Spleen (tissue), 11 donors: ENCODE data around the gene CTBP1. TPM values are rescaled to one million over a fixed set of nuclear protein-coding genes. Genes with fewer than 3 reads are reported as not detected.
A peak's percentile ranks its signal among the peaks of the same experiment; 100 is the strongest.

Experiments used
- DNase-seq: peaks from one replicate; pipeline ENCODE4 v3.0.0-alpha.2; 2020
- H3K27ac ChIP-seq, 8 donors: fragments of 200-600 bp; sonication (generic) in 7 of 8; 1 replicate in 4 of 8; 2 replicates in 4 of 8; pipeline versions ENCODE4 v1.5.0 to v1.8.0; 2016 to 2021; ENCODE audit warnings: inconsistent platforms in 4 of 8, mild to moderate bottlenecking in 4 of 8, moderate library complexity in 1 of 8
- H3K27me3 ChIP-seq, 7 donors: fragments of 200-600 bp; sonication (generic) in 6 of 7; replicated peaks in 1 of 7; 1 replicate in 4 of 7; 2 replicates in 3 of 7; pipeline versions ENCODE4 v1.5.0 to v1.8.0; 2016 to 2021; ENCODE audit warnings: inconsistent platforms in 3 of 7, mild to moderate bottlenecking in 1 of 7
- H3K36me3 ChIP-seq, 6 donors: fragments of 200-600 bp; sonication (generic) in 5 of 6; 1 replicate in 4 of 6; 2 replicates in 2 of 6; pipeline versions ENCODE4 v1.5.0 to v1.8.0; 2016 to 2021; ENCODE audit warnings: inconsistent platforms in 2 of 6
- H3K4me1 ChIP-seq, 6 donors: fragments of 200-600 bp; sonication (generic) in 5 of 6; 1 replicate in 3 of 6; 2 replicates in 3 of 6; pipeline versions ENCODE4 v1.5.0 to v1.8.0; 2016 to 2021; ENCODE audit warnings: inconsistent platforms in 3 of 6
- H3K4me3 ChIP-seq, 8 donors: fragments of 200-600 bp; sonication (generic) in 7 of 8; 1 replicate in 4 of 8; 2 replicates in 4 of 8; pipeline versions ENCODE4 v1.5.0 to v1.8.0; 2016 to 2021; ENCODE audit warnings: inconsistent platforms in 4 of 8, mild to moderate bottlenecking in 4 of 8, moderate library complexity in 2 of 8
- H3K9me3 ChIP-seq, 8 donors: fragments of 200-600 bp; sonication (generic) in 7 of 8; 1 replicate in 4 of 8; 2 replicates in 4 of 8; pipeline versions ENCODE4 v1.5.0 to v1.8.0; 2016 to 2021; ENCODE audit warnings: inconsistent platforms in 4 of 8
- CTCF ChIP-seq, 11 experiments: fragments of 200-600 bp in 7 of 11; fragments of 450-650 bp in 4 of 11; sonication (generic) in 4 of 11; IDR thresholded peaks in 8 of 11; conservative IDR thresholded peaks in 3 of 11; 1 replicate in 7 of 11; 2 replicates in 4 of 11; pipeline versions ENCODE4 v1.4.0 to v1.8.0; 2016 to 2021; ENCODE audit warnings: antibody characterized with exemption in 11 of 11, inconsistent platforms in 4 of 11, mild to moderate bottlenecking in 1 of 11
- POLR2A ChIP-seq, 3 donors: fragments of 450-650 bp; IDR thresholded peaks; one replicate each; pipeline ENCODE4 v1.5.1; 2017; ENCODE audit warnings: antibody characterized with exemption in 3 of 3, mild to moderate bottlenecking in 1 of 3
- POLR2AphosphoS5 ChIP-seq, 3 donors: sonication (generic); formaldehyde crosslinking; IDR thresholded peaks; one replicate each; pipeline ENCODE4 v1.5.1; 2017; ENCODE audit warnings: antibody characterized with exemption in 3 of 3
- WGBS, 5 donors: extraction: QIAGEN DNeasy Blood & Tissue Kit in 3 of 5; methylation state at CpG; one replicate each; pipeline versions ENCODE4 v1.1.5 to v1.1.7; 2013 to 2018; 5-methylcytosine and 5-hydroxymethylcytosine counted together
- intact Hi-C: fragments of 100-400 bp; cut with DNase I; formaldehyde crosslinking; loops from one replicate; pipeline ENCODE4 v1.15.0; 2023; ENCODE audit warnings: low total_unique reads
- polyA plus RNA-seq, 3 donors: library from polyadenylated mRNA; stranded (reverse); fragments of 200-250 nt; gene quantifications; one replicate each; pipeline ENCODE4 v1.2.1, GENCODE V29; 2013
- total RNA-seq, 7 donors: library from RNA; depleted of rRNA in 3 of 7; stranded (reverse); fragments of >200 nt in 3 of 7; fragmentation: NEBNext Ultra II Directional in 4 of 7; extraction: Animal tissue kit (Norgen Biotek cat#: 25700) in 4 of 7; gene quantifications; one replicate each; pipeline versions ENCODE4 v1.1.0 to v1.2.1, GENCODE V29; 2016 to 2021
- donor health status: healthy with polysubstance abuse.
- donor health status: DM: no; HTN: no; CAD: no; lungs with moderate emphysema.
- donor health status: DM: no; HTN: no; CAD: no.
- donor health status: Bipolar disorder and iron deficiency.
- donor health status: healthy.
- donor health status: DM: no; HTN: no; CAD: no.
- donor health status: DM: yes; HTN: yes; CAD: no.

Gene CTBP1
- total and polyA plus RNA-seq, 10 donors: 101 to 226 (median 187) TPM

DNA sequence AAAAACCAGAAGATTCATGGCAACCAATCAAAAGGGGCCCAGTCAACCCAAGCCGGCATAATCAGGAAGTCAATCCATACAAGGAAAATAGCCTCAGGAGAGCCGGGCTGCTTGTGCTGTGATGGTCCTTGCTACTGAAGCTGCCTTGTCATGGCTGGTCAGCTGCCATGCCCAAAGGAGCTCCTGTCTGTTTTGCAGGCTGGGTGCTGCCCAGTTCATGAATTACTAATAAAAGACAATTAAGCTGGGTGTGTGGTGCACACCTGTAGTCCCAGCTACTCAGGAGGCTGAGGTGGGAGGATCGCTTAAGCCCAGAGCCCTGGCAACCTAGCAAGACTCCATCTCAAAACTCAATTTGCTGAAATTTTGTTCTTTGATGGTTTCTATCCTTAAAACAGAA is 16.0 kb upstream of the CTBP1 start:
- peaks cover 0 to 7% (median 0%) of the 10 kb centered on the region in 6 donors for H3K36me3 ChIP-seq
- 93 to 99% (median 97%) methylated on average over 3 of the region's 3 CpGs for WGBS, 5 donors
- peaks cover 0 to 24% (median 6%) of the 10 kb centered on the region in 6 donors for H3K4me1 ChIP-seq
- H3K27me3 ChIP-seq: no peaks in the 10 kb centered on the region
- TF ChIP-seq CTCF (IDR thresholded peaks at IDR 0.05 in 8 of 11, conservative IDR thresholded peaks at IDR 0.05 in 3 of 11) (no peak), POLR2AphosphoS5 (IDR thresholded peaks at IDR 0.05) (no peak), POLR2A (IDR thresholded peaks at IDR 0.05) (no peak)
- no peak overlapping the region for H3K4me3 ChIP-seq
- H3K9me3 ChIP-seq: peaks cover 0 to 17% (median 11%) of the 10 kb centered on the region in 8 donors
- H3K27ac ChIP-seq: no peak overlapping the region
- intact Hi-C loops: loop anchor here (10.0 kb wide), 1 partner anchor 130 kb away; no protein-coding TSS in a partner anchor
- DNase-seq: no peak

- peak overlapping the region in 3 of 8 donors; percentile 46 to 73 (median 54) for H3K27ac ChIP-seq
These were observed 12.4 kb upstream of the CTBP1 start for GRCh38 chr4:1261107-1261928.

GRCh38 chr4:1260418-1261106 is 11.6 kb upstream of the CTBP1 start:
- peak; percentile 61 for DNase-seq
- Histone ChIP-seq H3K27ac (peak overlapping the region in 5 of 8 donors; percentile 46 to 73 (median 52)), H3K9me3 (peaks cover 0 to 10% (median under 1%) of the 10 kb centered on the region in 8 donors), H3K27me3 (no peaks in the 10 kb centered on the region), H3K4me1 (peaks cover 0 to 5% (median 0%) of the 10 kb centered on the region in 6 donors), H3K4me3 (no peak overlapping the region), H3K36me3 (peaks cover 0 to 7% (median 0%) of the 10 kb centered on the region in 6 donors)
- WGBS, 5 donors: 88 to 94% (median 91%) methylated on average over 22 to 24 of the region's 24 CpGs
- TF ChIP-seq POLR2AphosphoS5 (IDR thresholded peaks at IDR 0.05): no peak
- no peak for TF ChIP-seq POLR2A (IDR thresholded peaks at IDR 0.05)
- TF ChIP-seq CTCF (IDR thresholded peaks at IDR 0.05 in 8 of 11, conservative IDR thresholded peaks at IDR 0.05 in 3 of 11): no peak
- intact Hi-C loops: loop anchor here (10.0 kb wide), 1 partner anchor 126 kb away; no protein-coding TSS in a partner anchor

More at GRCh38 chr4:1261107-1261928, 12.4 kb upstream of the CTBP1 start:
- Histone ChIP-seq H3K36me3 (peaks cover 0 to 7% (median 0%) of the 10 kb centered on the region in 6 donors), H3K4me3 (no peak overlapping the region), H3K4me1 (peaks cover 0 to 5% (median 0%) of the 10 kb centered on the region in 6 donors), H3K27me3 (no peaks in the 10 kb centered on the region), H3K9me3 (peaks cover 0 to 10% (median 0%) of the 10 kb centered on the region in 8 donors)
- intact Hi-C loops: loop anchor here (10.0 kb wide), 1 partner anchor 127 kb away; no protein-coding TSS in a partner anchor
- peak; percentile 71 for DNase-seq
- TF ChIP-seq POLR2A (IDR thresholded peaks at IDR 0.05) (no peak), CTCF (IDR thresholded peaks at IDR 0.05 in 8 of 11, conservative IDR thresholded peaks at IDR 0.05 in 3 of 11) (no peak), POLR2AphosphoS5 (IDR thresholded peaks at IDR 0.05) (no peak)
- 89 to 95% (median 94%) methylated on average over 21 of the region's 21 CpGs for WGBS, 5 donors
